Natural killer cell (primary cell): ENCODE measurements around the gene TESK1. TPM values are rescaled to one million over a fixed set of nuclear protein-coding genes. Genes with fewer than 3 reads are reported as not detected.
A peak's percentile ranks its signal among the peaks of the same experiment; 100 is the strongest.

ENCODE experiments used
- ATAC-seq, 3 donors: fragments of 150-1000 bp in 2 of 3; fragments of 200-7000 bp in 1 of 3; cut with Tn5 transposase; 1 replicate in 1 of 3; 2 replicates in 2 of 3; pipeline ENCODE4 v1.10.0; 2021; ENCODE audit warnings: mild to moderate bottlenecking in 2 of 3, moderate library complexity in 2 of 3
- DNase-seq, 2 donors: peaks; one replicate each; pipeline versions ENCODE4 v3.0.0 to v3.0.0-alpha.2; 2013 to 2021; ENCODE audit warnings: mixed read lengths in 1 of 2
- H3K27ac ChIP-seq: one replicate; pipeline ENCODE4 v1.5.1; 2013; ENCODE audit warnings: mild to moderate bottlenecking, low read length
- H3K27me3 ChIP-seq: one replicate; pipeline ENCODE4 v1.6.1; 2013; ENCODE audit warnings: low read length; ENCODE audit not compliant: control insufficient read depth, insufficient read depth
- H3K36me3 ChIP-seq: one replicate; pipeline ENCODE4 v1.6.1; 2013; ENCODE audit warnings: low read length; ENCODE audit not compliant: control insufficient read depth, insufficient read depth
- H3K4me1 ChIP-seq: one replicate; pipeline ENCODE4 v1.6.1; 2013; ENCODE audit warnings: low read length; ENCODE audit not compliant: control insufficient read depth, insufficient read depth
- H3K4me3 ChIP-seq: one replicate; pipeline ENCODE4 v1.5.1; 2013; ENCODE audit warnings: low read length
- H3K9me3 ChIP-seq: one replicate; pipeline ENCODE4 v1.6.1; 2013; ENCODE audit warnings: low read length; ENCODE audit not compliant: control insufficient read depth, insufficient read depth
- H3K27ac Mint-ChIP-seq, 2 donors: one replicate each; pipeline ENCODE4 v1.8.0; 2022; ENCODE audit warnings: mild to moderate bottlenecking in 2 of 2, mixed read lengths in 2 of 2, moderate library complexity in 1 of 2
- H3K27me3 Mint-ChIP-seq, 2 donors: one replicate each; pipeline ENCODE4 v1.8.0; 2022; ENCODE audit warnings: low read depth in 2 of 2, mixed read lengths in 2 of 2
- H3K36me3 Mint-ChIP-seq: one replicate; pipeline ENCODE4 v1.8.0; 2022; ENCODE audit warnings: mixed read lengths
- H3K4me1 Mint-ChIP-seq, 2 donors: one replicate each; pipeline ENCODE4 v1.8.0; 2022; ENCODE audit warnings: mixed read lengths in 2 of 2
- H3K4me3 Mint-ChIP-seq: one replicate; pipeline ENCODE4 v1.8.0; 2022; ENCODE audit warnings: mild to moderate bottlenecking, moderate library complexity, mixed read lengths
- H3K9me3 Mint-ChIP-seq, 2 donors: one replicate each; pipeline ENCODE4 v1.8.0; 2022; ENCODE audit warnings: mixed read lengths in 2 of 2
- CTCF ChIP-seq: fragments of 200-600 bp; IDR thresholded peaks from one replicate; pipeline ENCODE4 v1.8.0; 2022; ENCODE audit warnings: antibody characterized with exemption
- WGBS: methylation state at CpG from one replicate; pipeline ENCODE4 v1.1.7; 2013; ENCODE audit warnings: missing lambda C conversion rate; ENCODE audit not compliant: insufficient coverage; 5-methylcytosine and 5-hydroxymethylcytosine counted together
- intact Hi-C: fragments of 100-400 bp; cut with micrococcal nuclease; formaldehyde crosslinking; loops from one replicate; pipeline ENCODE4 v1.14.2; 2022
- total RNA-seq, 4 donors: library from RNA; stranded (reverse); fragments of 120-200 nt in 1 of 4; gene quantifications; one replicate each; pipeline versions ENCODE4 v1.2.3 to v1.2.4, GENCODE V29; 2013 to 2022

Gene TESK1
- total RNA-seq, 3 donors from 2014 or later (not counting 1 experiment from before 2014, with no cell fraction given): 40.7 to 72.5 (median 47.5) TPM

- intact Hi-C loops: loop anchor here (2.0 kb wide), 2 partner anchors 43 to 73 kb away; partner anchors contain the start of genes CREB3 and TLN1
- Mint-ChIP-seq H3K27me3 (peaks cover 3 to 8% of the 10 kb centered on the region in 2 donors), H3K4me3 (peak overlapping the region; percentile 97), H3K27ac (peak overlapping the region; percentile 95 to 100), H3K36me3 (peaks cover 6% of the 10 kb centered on the region), H3K4me1 (peaks cover 72 to 84% of the 10 kb centered on the region in 2 donors), H3K9me3 (no peaks in the 10 kb centered on the region)
- Histone ChIP-seq H3K4me3 (peak overlapping the region; percentile 82), H3K36me3 (peaks cover 13% of the 10 kb centered on the region), H3K27me3 (no peaks in the 10 kb centered on the region), H3K4me1 (peaks cover 79% of the 10 kb centered on the region), H3K9me3 (no peaks in the 10 kb centered on the region), H3K27ac (peak overlapping the region; percentile 99)
- DNase-seq (peak in 1 of 2 donors; percentile 46), ATAC-seq (no peak)
- TF ChIP-seq CTCF: no peak
- WGBS: 20% methylated on average over 3 of the region's 3 CpGs
Measured at GRCh38 chr9:35659340-35659739, 54.3 kb downstream of the TESK1 start.

Other genes with a start within 250 kb of the TESK1 start
- 1 to 10 TPM; 2.0 to 7.9 (median 2.5) TPM for gene RUSC2, start 115.2 kb upstream of the TESK1 start, total RNA-seq
- 10 to 100 TPM; 27.0 to 48.1 (median 32.3) TPM for gene CD72, start 13.2 kb downstream of the TESK1 start, total RNA-seq
- gene SIT1, start 45.7 kb downstream of the TESK1 start, total RNA-seq: 1 to 10 TPM in 2 of 3 donors, not detected in 1; 1.2 to 1.4 TPM
- gene RMRP, start 52.8 kb downstream of the TESK1 start, total RNA-seq: 1,000 to 10,000 TPM; 5,042 to 6,602 (median 5,874) TPM
- gene CCDC107, start 53.0 kb downstream of the TESK1 start, total RNA-seq: 10 to 100 TPM; 30.9 to 37.9 (median 36.8) TPM
- 1 to 10 TPM; 1.3 to 3.2 (median 1.5) TPM for gene ARHGEF39, start 59.9 kb downstream of the TESK1 start, total RNA-seq
- gene CA9, start 68.7 kb downstream of the TESK1 start, total RNA-seq: not detected
- 10 to 100 TPM; 20.9 to 23.8 (median 22.9) TPM for gene TPM2, start 84.7 kb downstream of the TESK1 start, total RNA-seq
- 100 to 1,000 TPM; 509 to 552 (median 528) TPM for gene TLN1, start 126.9 kb downstream of the TESK1 start, total RNA-seq
- 10 to 100 TPM; 15.7 to 19.7 (median 18.8) TPM for gene CREB3, start 127.4 kb downstream of the TESK1 start, total RNA-seq
- 100 to 1,000 TPM in 2 of 3 donors, 10 to 100 TPM in 1; 76.4 to 118 (median 101) TPM for gene GBA2, start 144.0 kb downstream of the TESK1 start, total RNA-seq
- 10 to 100 TPM; 22.3 to 26.4 (median 23.3) TPM for gene RGP1, start 144.0 kb downstream of the TESK1 start, total RNA-seq
- gene MSMP, start 149.0 kb downstream of the TESK1 start, total RNA-seq: not detected
- gene NPR2, start 186.3 kb downstream of the TESK1 start, total RNA-seq: 1 to 10 TPM; 2.1 to 2.7 (median 2.4) TPM
- 1 to 10 TPM; 2.0 to 2.4 (median 2.1) TPM for gene SPAG8, start 207.0 kb downstream of the TESK1 start, total RNA-seq
- 10 to 100 TPM; 25.8 to 27.5 (median 25.9) TPM for gene HINT2, start 209.8 kb downstream of the TESK1 start, total RNA-seq
- gene FAM221B, start 223.5 kb downstream of the TESK1 start, total RNA-seq: not detected
- 1 to 10 TPM; 5.2 to 7.8 (median 5.4) TPM for gene TMEM8B, start 224.0 kb downstream of the TESK1 start, total RNA-seq